KMS-11 (cell line): ENCODE data around the gene SEC11A.

Experiments used
- H2AFZ ChIP-seq: fragments of 200-600 bp; sonication (generic); 2 replicates; pipeline ENCODE4 v1.6.1; 2016; ENCODE audit warnings: antibody characterized with exemption, mixed run types, low read depth
- H3K27ac ChIP-seq: fragments of 200-600 bp; sonication (generic); 2 replicates; pipeline ENCODE4 v1.6.1; 2016; ENCODE audit warnings: mild to moderate bottlenecking, mixed run types
- H3K27me3 ChIP-seq: fragments of 200-600 bp; sonication (generic); 2 replicates; pipeline ENCODE4 v1.6.1; 2017; ENCODE audit warnings: mild to moderate bottlenecking, low read depth, mixed run types, moderate library complexity; ENCODE audit not compliant: insufficient read depth
- H3K36me3 ChIP-seq: fragments of 200-600 bp; sonication (generic); 2 replicates; pipeline ENCODE4 v1.6.1; 2017; ENCODE audit warnings: mild to moderate bottlenecking, mixed run types; ENCODE audit not compliant: insufficient read depth
- H3K4me1 ChIP-seq: fragments of 200-600 bp; sonication (generic); 2 replicates; pipeline ENCODE4 v1.6.1; 2016; ENCODE audit warnings: mild to moderate bottlenecking, low read depth, mixed run types; ENCODE audit not compliant: poor library complexity, severe bottlenecking
- H3K4me2 ChIP-seq: fragments of 200-600 bp; sonication (generic); 2 replicates; pipeline ENCODE4 v1.7.0; 2016; ENCODE audit warnings: mild to moderate bottlenecking, mixed run types
- H3K4me3 ChIP-seq: fragments of 200-600 bp; sonication (generic); IDR thresholded peaks from 2 replicates; pipeline ENCODE4 v1.6.1; 2017; ENCODE audit warnings: low read depth, low read length, mixed read lengths; ENCODE audit not compliant: insufficient read depth
- H3K79me2 ChIP-seq: fragments of 200-600 bp; sonication (generic); 2 replicates; pipeline ENCODE4 v1.6.1; 2016; ENCODE audit warnings: low read depth, mixed run types; ENCODE audit not compliant: insufficient read depth
- H3K9ac ChIP-seq: fragments of 200-600 bp; sonication (generic); 2 replicates; pipeline ENCODE4 v1.6.1; 2016; ENCODE audit warnings: mild to moderate bottlenecking, mixed run types
- H4K20me1 ChIP-seq: fragments of 200-600 bp; sonication (generic); 2 replicates; pipeline ENCODE4 v1.6.1; 2016; ENCODE audit warnings: mild to moderate bottlenecking, mixed run types; ENCODE audit not compliant: insufficient read depth
- CTCF ChIP-seq: fragments of 200-600 bp; sonication (generic); conservative IDR thresholded peaks from 2 replicates; pipeline ENCODE4 v1.6.1; 2017; ENCODE audit warnings: low read depth, mild to moderate bottlenecking, antibody characterized with exemption, low read length, moderate library complexity, mixed read lengths

SEC11A gene

GRCh38 chr15:84714821-84715220 is 1.1 kb downstream of the SEC11A start:
- peak overlapping the region; percentile 78; the same call in 1 of the 2 replicates for H3K27ac ChIP-seq
- no peaks in the 10 kb centered on the region for H3K27me3 ChIP-seq
- H3K4me3 ChIP-seq, result no peak overlapping the region

GRCh38 chr15:84714372-84714771 is 1.6 kb downstream of the SEC11A start:
- H3K79me2 ChIP-seq, result peaks cover 63% of the 10 kb centered on the region
- TF ChIP-seq CTCF, result no peak
- peak overlapping the region; percentile 78; the same call in 1 of the 2 replicates for H3K27ac ChIP-seq
- no peaks in the 10 kb centered on the region for H3K27me3 ChIP-seq
- no peak overlapping the region for H2AFZ ChIP-seq
- 0 out of 2 replicates have a peak overlapping the region, but pooled peaks have one; percentile 69 for H3K9ac ChIP-seq
- H3K4me3 ChIP-seq, result no peak overlapping the region
- no peaks in the 10 kb centered on the region for H4K20me1 ChIP-seq
- H3K36me3 ChIP-seq, result peaks cover 4% of the 10 kb centered on the region; the same call in 1 of the 2 replicates
- H3K4me2 ChIP-seq, result peak overlapping the region; percentile 100
- H3K4me1 ChIP-seq, result peaks cover 39% of the 10 kb centered on the region

More at GRCh38 chr15:84714821-84715220, 1.1 kb downstream of the SEC11A start:
- TF ChIP-seq CTCF, result no peak
- H2AFZ ChIP-seq, result peak overlapping the region; percentile 84; the same call in 1 of the 2 replicates
- H3K36me3 ChIP-seq, result peaks cover 4% of the 10 kb centered on the region; the same call in 1 of the 2 replicates
- H3K4me1 ChIP-seq, result peaks cover 39% of the 10 kb centered on the region
- H3K4me2 ChIP-seq, result peak overlapping the region; percentile 100
- no peaks in the 10 kb centered on the region for H4K20me1 ChIP-seq
- peaks cover 59% of the 10 kb centered on the region for H3K79me2 ChIP-seq
- peak overlapping the region; percentile 69; the same call in 1 of the 2 replicates for H3K9ac ChIP-seq

GRCh38 chr15:84703808-84704207 is 12.1 kb downstream of the SEC11A start:
- no peak for TF ChIP-seq CTCF
- H3K4me3 ChIP-seq, result no peak overlapping the region
- H3K4me1 ChIP-seq, result peaks cover 11% of the 10 kb centered on the region
- peaks cover 9% of the 10 kb centered on the region; the same call in 1 of the 2 replicates for H4K20me1 ChIP-seq
- no peak overlapping the region for H3K4me2 ChIP-seq
- no peak overlapping the region for H2AFZ ChIP-seq
- no peak overlapping the region for H3K27ac ChIP-seq
- no peak overlapping the region for H3K9ac ChIP-seq
- H3K36me3 ChIP-seq, result no peaks in the 10 kb centered on the region
- H3K27me3 ChIP-seq, result no peaks in the 10 kb centered on the region
- H3K79me2 ChIP-seq, result peaks cover 92% of the 10 kb centered on the region

- Histone ChIP-seq H3K4me1 (peaks cover 15% of the 10 kb centered on the region), H3K27me3 (no peaks in the 10 kb centered on the region), H3K4me3 (no peak overlapping the region), H3K27ac (no peak overlapping the region), H2AFZ (no peak overlapping the region), H3K4me2 (no peak overlapping the region), H3K9ac (no peak overlapping the region), H3K79me2 (peaks cover 92% of the 10 kb centered on the region), H3K36me3 (no peaks in the 10 kb centered on the region), H4K20me1 (peaks cover 9% of the 10 kb centered on the region; the same call in 1 of the 2 replicates)
- TF ChIP-seq CTCF, result no peak
Observed at GRCh38 chr15:84702961-84703482, 12.9 kb downstream of the SEC11A start.
